ENCODE data around the gene AP4E1. TPM values are rescaled to one million over a fixed set of nuclear protein-coding genes. Genes with fewer than 3 reads are reported as not detected.

The AP4E1 gene
- polyA plus RNA-seq, 1 donor (not counting 4 experiments of a cell fraction or from before 2014, with no cell fraction given) = 7.9 TPM

- H3K9me1 ChIP-seq (ENCODE audit: control insufficient read depth, extremely low read depth, insufficient read depth, low read length) = no peaks in the 10 kb centered on the region
- no peaks in the 10 kb centered on the region for H3K9me3 ChIP-seq (ENCODE audit: control insufficient read depth, low read depth, low read length)
- no peaks in the 10 kb centered on the region for H3K79me2 ChIP-seq (ENCODE audit: control insufficient read depth, insufficient read depth, low read length)
- H3K27me3 ChIP-seq (ENCODE audit: control insufficient read depth, extremely low read depth, insufficient read depth, low read length) = no peaks in the 10 kb centered on the region
- H3K4me1 ChIP-seq (ENCODE audit: control insufficient read depth, extremely low read depth, insufficient read depth, low read length) = no peaks in the 10 kb centered on the region
- no peaks in the 10 kb centered on the region for H4K20me1 ChIP-seq (ENCODE audit: control insufficient read depth, extremely low read depth, insufficient read depth, low read length)
- H3K36me3 ChIP-seq (ENCODE audit: control insufficient read depth in 2 of 2, extremely low read depth in 1 of 2, insufficient read depth in 2 of 2, low read length in 2 of 2) = peaks cover 3 to 4% of the 10 kb centered on the region in 2 experiments
- FAIRE-seq = no peak
- H3K9ac ChIP-seq (ENCODE audit: control insufficient read depth, extremely low read depth, insufficient read depth, low read length) = no peak overlapping the region
- no peak overlapping the region for H2AFZ ChIP-seq (ENCODE audit: control insufficient read depth, low read length)
- no peak overlapping the region for H3K4me2 ChIP-seq (ENCODE audit: control insufficient read depth, extremely low read depth, insufficient read depth, low read depth, low read length)
- no peak for TF ChIP-seq EZH2 (IDR thresholded peaks at IDR 0.05; ENCODE audit: low read length)
- dilution Hi-C loops (cut with MboI; ENCODE audit: extremely low pct_ligation_motif_present, low sequenced_read_pairs) = no loop called here
- no peak overlapping the region for H3K27ac ChIP-seq (ENCODE audit: control insufficient read depth, insufficient read depth, low read length)
- H3K4me3 ChIP-seq (ENCODE audit: control insufficient read depth in 2 of 3, extremely low read depth in 1 of 3, insufficient read depth in 2 of 3, low read depth in 1 of 3, low read length in 3 of 3) = no peak overlapping the region
- DNase-seq (ENCODE audit: low read depth, low spot score) = no peak
Measured at GRCh38 chr15:50971115-50971514, 62.6 kb downstream of the AP4E1 start.

GRCh38 chr15:50971542-50971941 lies 63.1 kb downstream of the AP4E1 start:
- Histone ChIP-seq H3K4me3 (ENCODE audit: control insufficient read depth in 2 of 3, extremely low read depth in 1 of 3, insufficient read depth in 2 of 3, low read depth in 1 of 3, low read length in 3 of 3) (no peak overlapping the region), H3K27me3 (ENCODE audit: control insufficient read depth, extremely low read depth, insufficient read depth, low read length) (no peaks in the 10 kb centered on the region), H3K9ac (ENCODE audit: control insufficient read depth, extremely low read depth, insufficient read depth, low read length) (no peak overlapping the region), H3K27ac (ENCODE audit: control insufficient read depth, insufficient read depth, low read length) (no peak overlapping the region), H3K9me1 (ENCODE audit: control insufficient read depth, extremely low read depth, insufficient read depth, low read length) (no peaks in the 10 kb centered on the region), H3K9me3 (ENCODE audit: control insufficient read depth, low read depth, low read length) (no peaks in the 10 kb centered on the region), H3K79me2 (ENCODE audit: control insufficient read depth, insufficient read depth, low read length) (no peaks in the 10 kb centered on the region), H2AFZ (ENCODE audit: control insufficient read depth, low read length) (no peak overlapping the region), H3K36me3 (ENCODE audit: control insufficient read depth in 2 of 2, extremely low read depth in 1 of 2, insufficient read depth in 2 of 2, low read length in 2 of 2) (peaks cover 3 to 4% of the 10 kb centered on the region in 2 experiments), H3K4me1 (ENCODE audit: control insufficient read depth, extremely low read depth, insufficient read depth, low read length) (no peaks in the 10 kb centered on the region), H4K20me1 (ENCODE audit: control insufficient read depth, extremely low read depth, insufficient read depth, low read length) (no peaks in the 10 kb centered on the region), H3K4me2 (ENCODE audit: control insufficient read depth, extremely low read depth, insufficient read depth, low read depth, low read length) (no peak overlapping the region)
- FAIRE-seq (no peak), DNase-seq (ENCODE audit: low read depth, low spot score) (no peak)
- no peak for TF ChIP-seq CTCF (optimal IDR thresholded peaks at IDR 0.05 in 1 of 3, IDR thresholded peaks at IDR 0.05 in 1 of 3, conservative IDR thresholded peaks at IDR 0.05 in 1 of 3; ENCODE audit: extremely low read depth in 1 of 3, insufficient read depth in 2 of 3, low read length in 3 of 3)
- no peak for TF ChIP-seq EZH2 (IDR thresholded peaks at IDR 0.05; ENCODE audit: low read length)
- dilution Hi-C loops (cut with MboI; ENCODE audit: extremely low pct_ligation_motif_present, low sequenced_read_pairs) = no loop called here

GRCh38 chr15:50973605-50974004 lies 65.1 kb downstream of the AP4E1 start:
- H3K27ac ChIP-seq (ENCODE audit: control insufficient read depth, insufficient read depth, low read length) = no peak overlapping the region
- no peaks in the 10 kb centered on the region for H3K4me1 ChIP-seq (ENCODE audit: control insufficient read depth, extremely low read depth, insufficient read depth, low read length)
- peaks cover 3 to 4% of the 10 kb centered on the region in 2 experiments for H3K36me3 ChIP-seq (ENCODE audit: control insufficient read depth in 2 of 2, extremely low read depth in 1 of 2, insufficient read depth in 2 of 2, low read length in 2 of 2)
- TF ChIP-seq EZH2 (IDR thresholded peaks at IDR 0.05; ENCODE audit: low read length) (no peak), CTCF (optimal IDR thresholded peaks at IDR 0.05 in 1 of 3, IDR thresholded peaks at IDR 0.05 in 1 of 3, conservative IDR thresholded peaks at IDR 0.05 in 1 of 3; ENCODE audit: extremely low read depth in 1 of 3, insufficient read depth in 2 of 3, low read length in 3 of 3) (no peak)
- H3K4me2 ChIP-seq (ENCODE audit: control insufficient read depth, extremely low read depth, insufficient read depth, low read depth, low read length) = no peak overlapping the region
- no peak overlapping the region for H3K4me3 ChIP-seq (ENCODE audit: control insufficient read depth in 2 of 3, extremely low read depth in 1 of 3, insufficient read depth in 2 of 3, low read depth in 1 of 3, low read length in 3 of 3)
- no peak overlapping the region for H3K9ac ChIP-seq (ENCODE audit: control insufficient read depth, extremely low read depth, insufficient read depth, low read length)
- no peak overlapping the region for H2AFZ ChIP-seq (ENCODE audit: control insufficient read depth, low read length)
- no peaks in the 10 kb centered on the region for H3K9me3 ChIP-seq (ENCODE audit: control insufficient read depth, low read depth, low read length)
- DNase-seq (ENCODE audit: low read depth, low spot score) = no peak
- H3K27me3 ChIP-seq (ENCODE audit: control insufficient read depth, extremely low read depth, insufficient read depth, low read length) = no peaks in the 10 kb centered on the region
- no peaks in the 10 kb centered on the region for H3K79me2 ChIP-seq (ENCODE audit: control insufficient read depth, insufficient read depth, low read length)
- H4K20me1 ChIP-seq (ENCODE audit: control insufficient read depth, extremely low read depth, insufficient read depth, low read length) = no peaks in the 10 kb centered on the region
- FAIRE-seq = no peak
- H3K9me1 ChIP-seq (ENCODE audit: control insufficient read depth, extremely low read depth, insufficient read depth, low read length) = no peaks in the 10 kb centered on the region
- dilution Hi-C loops (cut with MboI; ENCODE audit: extremely low pct_ligation_motif_present, low sequenced_read_pairs) = no loop called here

All from keratinocyte (primary cell).